Panc1 (cell line): ENCODE results near the gene C16orf86. TPM values are rescaled to one million over a fixed set of nuclear protein-coding genes. Genes with fewer than 3 reads are reported as not detected.

Experiments
- ATAC-seq: fragments of 200-7000 bp; cut with Tn5 transposase; 2 replicates; pipeline ENCODE4 v1.9.1; 2020; ENCODE audit warnings: mild to moderate bottlenecking, moderate library complexity
- BruUV-seq: library from RNA; stranded (reverse); fragments of 400-500 nt; replicated peaks from 2 replicates; lab custom pipeline; 2021; lab: Mats Ljungman, UMichigan
- CTCF ChIA-PET: fragments of 300-600 bp; sonication (Branson Sonifier 250); formaldehyde crosslinking; loops from one replicate; lab custom pipeline; 2022; ENCODE audit warnings: antibody characterized with exemption; lab: Charles Lee
- POLR2A ChIA-PET: fragments of 300-600 bp; sonication (Branson Sonifier 250); formaldehyde crosslinking; loops from one replicate; lab custom pipeline; 2022; ENCODE audit warnings: antibody characterized with exemption; lab: Charles Lee
- DNase-seq: peaks from one replicate; pipeline ENCODE4 v3.0.0-alpha.2; 2010; ENCODE audit warnings: low read depth, low spot score
- H3K27ac ChIP-seq: 2 replicates; pipeline ENCODE4 v1.5.1; 2011; ENCODE audit warnings: mild to moderate bottlenecking, low read length, inconsistent platforms
- H3K27me3 ChIP-seq: fragments of 200-500 bp; sonication (Bioruptor generic); 2 replicates; pipeline ENCODE4 v1.6.0; 2014; ENCODE audit warnings: low read length, inconsistent platforms; ENCODE audit not compliant: control insufficient read depth, insufficient read depth
- H3K36me3 ChIP-seq: fragments of 200-500 bp; sonication (Bioruptor generic); 2 replicates; pipeline ENCODE4 v1.5.1; 2014; ENCODE audit warnings: inconsistent platforms, mild to moderate bottlenecking, low read length, moderate library complexity; ENCODE audit not compliant: control insufficient read depth, insufficient read depth
- H3K4me1 ChIP-seq: 2 replicates; pipeline ENCODE4 v1.5.1; 2011; ENCODE audit warnings: inconsistent platforms, mild to moderate bottlenecking, low read length, moderate library complexity; ENCODE audit not compliant: control insufficient read depth, insufficient read depth
- H3K4me3 ChIP-seq, 2 experiments: 2 replicates each; pipeline ENCODE4 v1.5.1; 2011 to 2012; ENCODE audit warnings: low read depth in 2 of 2, low read length in 2 of 2, mild to moderate bottlenecking in 2 of 2, inconsistent platforms in 1 of 2, moderate library complexity in 1 of 2
- H3K9me3 ChIP-seq: fragments of 200-500 bp; sonication (Bioruptor generic); 2 replicates; pipeline ENCODE4 v1.5.1; 2014; ENCODE audit warnings: low read depth, mild to moderate bottlenecking, inconsistent platforms, low read length, moderate library complexity; ENCODE audit not compliant: control insufficient read depth, insufficient read depth
- CTCF ChIP-seq: fragments of 450-650 bp; IDR thresholded peaks from 2 replicates; pipeline ENCODE4 v1.5.1; 2017; ENCODE audit warnings: mild to moderate bottlenecking
- POLR2AphosphoS5 ChIP-seq: IDR thresholded peaks from 2 replicates; pipeline ENCODE4 v1.6.1; 2012; ENCODE audit warnings: mild to moderate bottlenecking, low read depth, low read length, moderate library complexity
- REST ChIP-seq, 2 experiments: IDR thresholded peaks; 2 replicates each; pipeline ENCODE4 v1.6.1; 2011 to 2012; ENCODE audit warnings: low read depth in 2 of 2, control low read depth in 1 of 2, low read length in 1 of 2, mild to moderate bottlenecking in 1 of 2, moderate library complexity in 1 of 2; ENCODE audit not compliant: insufficient read depth in 1 of 2
- SIN3A ChIP-seq: IDR thresholded peaks from 2 replicates; pipeline ENCODE4 v1.6.1; 2012; ENCODE audit warnings: low read depth, mild to moderate bottlenecking, low read length, moderate library complexity, borderline replicate concordance; ENCODE audit not compliant: insufficient read depth
- TCF7L2 ChIP-seq: IDR thresholded peaks from 2 replicates; pipeline ENCODE4 v1.6.1; 2011; ENCODE audit warnings: mild to moderate bottlenecking, low read depth, low read length, inconsistent platforms
- in situ Hi-C: cut with HindIII; loops from 2 replicates; pipeline ENCODE4 v1.10.0; 2016; ENCODE audit warnings: low sequenced_read_pairs, low pct_unique_long_range_greater_than_20kb
- intact Hi-C: fragments of 100-400 bp; cut with micrococcal nuclease; formaldehyde crosslinking; loops from one replicate; pipeline ENCODE4 v1.10.0; 2022; ENCODE audit not compliant: unreplicated experiment
- total RNA-seq: library from RNA; stranded (reverse); gene quantifications from one replicate; pipeline ENCODE4 v1.2.1, GENCODE V29; 2021; ENCODE audit not compliant: unreplicated experiment

The C16orf86 gene
- total RNA-seq, 1 experiment from 2014 or later: 0.80 TPM

GRCh38 chr16:67666032-67666551 lies 522 bp upstream of the C16orf86 start:
- POLR2A ChIA-PET: no interaction called here
- in situ Hi-C loops (no loop called here), intact Hi-C loops (no loop called here)
- Histone ChIP-seq H3K27ac (peak overlapping the region; percentile 66), H3K36me3 (no peaks in the 10 kb centered on the region), H3K4me3 (peak overlapping the region; percentile 51 to 56), H3K27me3 (no peaks in the 10 kb centered on the region), H3K4me1 (peaks cover 14% of the 10 kb centered on the region), H3K9me3 (no peaks in the 10 kb centered on the region)
- BruUV-seq: no TSS peak
- no peak for TF ChIP-seq CTCF
- no peak for TF ChIP-seq SIN3A
- TF ChIP-seq TCF7L2: no peak
- TF ChIP-seq REST (IDR thresholded peaks at IDR 0.05; ENCODE audit: insufficient read depth in 1 of 2, low read depth in 2 of 2, low read length in 1 of 2): no peak
- TF ChIP-seq POLR2AphosphoS5: no peak
- ATAC-seq (peak; percentile 30), DNase-seq (no peak)
- CTCF ChIA-PET: interaction anchor here (0.5 kb wide), 1 partner anchor 22 kb away, joined by 3 read pairs; no protein-coding TSS in a partner anchor

- DNase-seq (no peak), ATAC-seq (peak; percentile 4; the same call in 1 of the 2 replicates)
- TF ChIP-seq POLR2AphosphoS5 (no peak), SIN3A (no peak), CTCF (no peak), TCF7L2 (no peak), REST (IDR thresholded peaks at IDR 0.05; ENCODE audit: insufficient read depth in 1 of 2, low read depth in 2 of 2, low read length in 1 of 2) (no peak)
- no peaks in the 10 kb centered on the region for H3K9me3 ChIP-seq
- no TSS peak for BruUV-seq
- no peaks in the 10 kb centered on the region for H3K36me3 ChIP-seq
- H3K4me1 ChIP-seq: peaks cover 14% of the 10 kb centered on the region
- CTCF ChIA-PET: interaction anchor here (0.7 to 1.2 kb wide), 3 partner anchors 12 to 146 kb away, joined by 3 to 6 read pairs (median 4); no protein-coding TSS in a partner anchor
- H3K27ac ChIP-seq: 0 out of 2 replicates have a peak overlapping the region, but pooled peaks have one; percentile 75
- no peak overlapping the region; a peak in 1 of 4 replicates for H3K4me3 ChIP-seq
- intact Hi-C loops: no loop called here
- no peaks in the 10 kb centered on the region for H3K27me3 ChIP-seq
- POLR2A ChIA-PET: no interaction called here
- in situ Hi-C loops: no loop called here
These were observed 821 bp downstream of the C16orf86 start for GRCh38 chr16:67667453-67667816.
